Measurements from ENCODE around the gene CHRNA10.
A peak's percentile ranks its signal among the peaks of the same experiment; 100 is the strongest.
"Not testable (repeated sequence)": the region's sequence is repeated elsewhere in the genome, so short reads cannot be mapped to it uniquely, and the experiment has no call there.

The CHRNA10 gene

GRCh38 chr11:3648843-3649242 is 22.3 kb downstream of the CHRNA10 start:
- not testable (repeated sequence) for H3K36me3 ChIP-seq (ENCODE audit: control insufficient read depth, insufficient read depth, low read length); H3K4me3 ChIP-seq (ENCODE audit: insufficient read depth, low read depth, low read length); H3K27me3 ChIP-seq (ENCODE audit: control insufficient read depth, insufficient read depth, low read length, poor library complexity, severe bottlenecking); H3K9me3 ChIP-seq (ENCODE audit: control insufficient read depth, low read length); H3K4me1 ChIP-seq (ENCODE audit: control insufficient read depth, insufficient read depth, low read length); H3K27ac ChIP-seq (ENCODE audit: insufficient read depth, low read depth, low read length, poor library complexity, severe bottlenecking)
- 80 to 81% methylated on average over 13 of the region's 13 CpGs for WGBS, 2 experiments

DNA sequence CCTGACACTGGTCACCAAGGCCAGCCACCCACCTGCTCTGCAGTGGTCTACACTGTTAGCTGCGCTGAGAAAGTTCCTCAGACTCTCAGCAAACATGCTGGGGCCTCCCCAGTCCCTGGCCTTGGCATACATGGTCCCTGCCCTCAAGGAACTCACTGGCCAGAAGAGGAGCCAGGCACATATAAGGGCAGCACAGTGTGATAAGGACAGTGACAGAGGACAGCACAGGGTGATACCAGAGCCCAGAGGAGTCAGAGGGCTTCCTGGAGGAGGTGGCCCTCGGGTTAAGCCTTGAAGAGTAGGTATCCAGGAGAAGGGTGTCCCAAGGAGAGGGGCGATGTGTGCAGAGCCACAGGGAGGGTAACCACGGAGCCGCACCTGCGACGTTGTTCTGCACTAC is 25.6 kb downstream of the CHRNA10 start:
- H3K4me1 ChIP-seq (ENCODE audit: control insufficient read depth, insufficient read depth, low read length): no peaks in the 10 kb centered on the region
- H3K27me3 ChIP-seq (ENCODE audit: control insufficient read depth, insufficient read depth, low read length, poor library complexity, severe bottlenecking): no peaks in the 10 kb centered on the region
- H3K36me3 ChIP-seq (ENCODE audit: control insufficient read depth, insufficient read depth, low read length): no peaks in the 10 kb centered on the region
- H3K9me3 ChIP-seq (ENCODE audit: control insufficient read depth, low read length): no peaks in the 10 kb centered on the region
- H3K4me3 ChIP-seq (ENCODE audit: insufficient read depth, low read depth, low read length): no peak overlapping the region
- 90 to 91% methylated on average over 7 of the region's 7 CpGs for WGBS, 2 experiments
- H3K27ac ChIP-seq (ENCODE audit: insufficient read depth, low read depth, low read length, poor library complexity, severe bottlenecking): no peak overlapping the region

DNA sequence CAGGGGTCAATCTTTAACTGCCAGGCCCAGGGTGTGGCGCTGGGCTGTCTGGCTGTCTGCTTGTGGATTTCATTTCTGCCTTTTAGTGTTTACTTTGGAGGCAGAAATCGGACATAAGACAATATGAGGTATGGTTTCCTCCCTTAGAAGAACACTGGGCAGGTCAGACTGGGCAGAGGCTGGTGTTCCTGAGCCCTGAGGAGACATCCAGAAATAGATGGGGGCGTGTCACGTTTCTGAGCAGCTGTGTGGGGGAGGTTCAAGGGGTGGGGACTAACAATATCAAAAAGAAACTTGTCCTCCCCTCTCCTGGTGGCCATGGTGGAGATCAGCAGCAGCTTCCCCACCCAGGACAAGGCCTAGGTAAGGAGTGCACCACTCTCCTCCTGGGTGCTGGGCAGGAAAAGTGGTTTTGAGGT is 26.4 kb downstream of the CHRNA10 start, which contains the start of gene ART1:
Gene ART1 (plus strand): TSS at position 312 of the 419 bp plus-strand sequence. CDS start 14,086 bp downstream, outside the sequence.
- Histone ChIP-seq H3K27me3 (ENCODE audit: control insufficient read depth, insufficient read depth, low read length, poor library complexity, severe bottlenecking) (no peaks in the 10 kb centered on the region), H3K9me3 (ENCODE audit: control insufficient read depth, low read length) (no peaks in the 10 kb centered on the region), H3K4me1 (ENCODE audit: control insufficient read depth, insufficient read depth, low read length) (no peaks in the 10 kb centered on the region), H3K27ac (ENCODE audit: insufficient read depth, low read depth, low read length, poor library complexity, severe bottlenecking) (no peak within 1 kb of the TSS), H3K4me3 (ENCODE audit: insufficient read depth, low read depth, low read length) (no peak within 1 kb of the TSS), H3K36me3 (ENCODE audit: control insufficient read depth, insufficient read depth, low read length) (no peaks in the 10 kb centered on the region)
- WGBS, 2 experiments: 94 to 96% methylated on average over 4 of the region's 4 CpGs

- Histone ChIP-seq H3K27ac (ENCODE audit: insufficient read depth, low read depth, low read length, poor library complexity, severe bottlenecking) (peak overlapping the region; percentile 92), H3K4me3 (ENCODE audit: insufficient read depth, low read depth, low read length) (peak overlapping the region; percentile 53)
- not testable (repeated sequence) for H3K4me1 ChIP-seq (ENCODE audit: control insufficient read depth, insufficient read depth, low read length); H3K9me3 ChIP-seq (ENCODE audit: control insufficient read depth, low read length); H3K27me3 ChIP-seq (ENCODE audit: control insufficient read depth, insufficient read depth, low read length, poor library complexity, severe bottlenecking); H3K36me3 ChIP-seq (ENCODE audit: control insufficient read depth, insufficient read depth, low read length)
- WGBS, 2 experiments: 46 to 48% methylated on average over 11 of the region's 11 CpGs
Measured at GRCh38 chr11:3643102-3643546, 28.1 kb downstream of the CHRNA10 start.

DNA sequence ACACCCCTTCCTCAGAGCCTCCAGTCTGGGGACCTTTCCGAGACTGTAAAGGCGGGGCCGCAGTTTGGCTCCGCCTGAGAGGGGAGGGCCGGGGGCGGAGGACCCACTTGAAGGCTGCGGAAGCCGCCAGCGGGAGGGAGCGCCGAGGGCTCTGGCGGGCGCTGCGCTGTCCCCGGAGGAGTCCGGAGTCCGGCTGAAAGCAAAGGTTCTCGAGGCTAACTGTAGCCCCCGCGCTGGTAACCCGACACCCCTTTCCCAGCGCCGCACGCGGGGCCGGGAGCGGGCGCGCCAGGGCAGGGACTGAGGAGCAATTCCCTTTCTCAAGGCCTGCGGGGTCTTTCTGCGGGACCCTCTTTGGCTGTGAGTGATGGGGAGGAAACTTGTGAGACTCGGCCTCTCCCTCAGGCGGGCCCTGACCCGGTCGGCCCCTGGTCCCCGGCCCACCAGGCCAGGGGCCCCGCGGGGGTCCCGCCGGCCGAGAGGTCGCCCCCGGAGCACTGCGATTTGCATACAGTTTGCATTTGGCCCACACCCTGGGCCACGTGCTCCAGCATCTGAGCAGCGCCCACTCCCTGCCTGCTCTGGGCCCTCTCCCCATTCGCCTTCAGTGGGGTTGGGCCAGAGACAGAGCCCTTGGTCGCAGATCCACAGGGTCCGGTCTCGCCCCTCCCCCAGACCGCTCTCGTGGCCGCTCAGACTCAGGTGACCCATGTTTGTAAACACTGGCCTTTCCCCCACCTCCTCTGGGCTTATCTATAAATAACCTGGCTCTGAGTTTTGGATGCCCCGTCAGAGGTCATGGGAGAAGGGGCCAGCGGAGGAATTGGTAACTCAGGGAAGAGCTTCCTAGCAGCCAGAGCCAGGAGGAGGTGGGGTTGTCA is 28.9 kb downstream of the CHRNA10 start:
- 0 to 1% methylated on average over 55 of the region's 55 CpGs for WGBS, 2 experiments
- H3K4me1 ChIP-seq (ENCODE audit: control insufficient read depth, insufficient read depth, low read length): no peaks in the 10 kb centered on the region
- H3K36me3 ChIP-seq (ENCODE audit: control insufficient read depth, insufficient read depth, low read length): no peaks in the 10 kb centered on the region
- H3K27me3 ChIP-seq (ENCODE audit: control insufficient read depth, insufficient read depth, low read length, poor library complexity, severe bottlenecking): no peaks in the 10 kb centered on the region
- H3K4me3 ChIP-seq (ENCODE audit: insufficient read depth, low read depth, low read length): peak overlapping the region; percentile 53
- H3K9me3 ChIP-seq (ENCODE audit: control insufficient read depth, low read length): no peaks in the 10 kb centered on the region
- H3K27ac ChIP-seq (ENCODE audit: insufficient read depth, low read depth, low read length, poor library complexity, severe bottlenecking): peak overlapping the region; percentile 92

- WGBS, 2 experiments: 10 to 11% methylated on average over 21 of the region's 21 CpGs
- Histone ChIP-seq H3K36me3 (ENCODE audit: control insufficient read depth, insufficient read depth, low read length) (no peaks in the 10 kb centered on the region), H3K4me1 (ENCODE audit: control insufficient read depth, insufficient read depth, low read length) (no peaks in the 10 kb centered on the region), H3K9me3 (ENCODE audit: control insufficient read depth, low read length) (no peaks in the 10 kb centered on the region), H3K27me3 (ENCODE audit: control insufficient read depth, insufficient read depth, low read length, poor library complexity, severe bottlenecking) (no peaks in the 10 kb centered on the region), H3K27ac (ENCODE audit: insufficient read depth, low read depth, low read length, poor library complexity, severe bottlenecking) (peak within 1 kb of the TSS; percentile 92), H3K4me3 (ENCODE audit: insufficient read depth, low read depth, low read length) (peak within 1 kb of the TSS; percentile 53)
Measured at GRCh38 chr11:3641701-3642070, 29.5 kb downstream of the CHRNA10 start, which contains the start of gene ART5. ART5 (minus strand) TSS chr11:3641992; CDS start chr11:3641862, 130 bp downstream.

DNA sequence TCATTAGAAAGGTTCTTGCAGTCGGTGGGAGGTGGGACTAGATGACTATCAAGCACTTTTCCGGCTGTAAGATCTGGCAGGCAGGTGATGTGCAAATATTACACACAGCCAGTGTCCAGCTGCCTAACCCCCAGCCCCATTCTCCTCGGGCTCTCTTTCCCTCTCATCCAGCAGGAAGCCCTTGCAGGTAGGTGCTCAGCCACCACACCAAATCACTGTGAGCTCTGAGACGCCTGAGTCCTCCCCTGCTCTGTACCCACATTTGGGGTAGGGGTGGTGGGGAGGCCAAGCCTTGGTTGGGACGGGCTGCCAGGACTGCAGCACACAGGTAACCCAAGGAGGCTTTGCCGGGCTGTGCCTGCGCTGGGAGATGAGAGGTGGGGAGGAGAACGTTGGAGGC is 30.0 kb downstream of the CHRNA10 start:
- Histone ChIP-seq H3K27me3 (ENCODE audit: control insufficient read depth, insufficient read depth, low read length, poor library complexity, severe bottlenecking) (no peaks in the 10 kb centered on the region), H3K27ac (ENCODE audit: insufficient read depth, low read depth, low read length, poor library complexity, severe bottlenecking) (no peak overlapping the region), H3K4me1 (ENCODE audit: control insufficient read depth, insufficient read depth, low read length) (no peaks in the 10 kb centered on the region), H3K36me3 (ENCODE audit: control insufficient read depth, insufficient read depth, low read length) (no peaks in the 10 kb centered on the region), H3K9me3 (ENCODE audit: control insufficient read depth, low read length) (no peaks in the 10 kb centered on the region), H3K4me3 (ENCODE audit: insufficient read depth, low read depth, low read length) (peak overlapping the region; percentile 53)
- 61 to 63% methylated on average over 8 of the region's 8 CpGs for WGBS, 2 experiments

- no peaks in the 10 kb centered on the region for H3K9me3 ChIP-seq (ENCODE audit: control insufficient read depth, low read length)
- H3K4me3 ChIP-seq (ENCODE audit: insufficient read depth, low read depth, low read length): no peak overlapping the region
- WGBS, 2 experiments: 94 to 96% methylated on average over 14 of the region's 14 CpGs
- H3K27ac ChIP-seq (ENCODE audit: insufficient read depth, low read depth, low read length, poor library complexity, severe bottlenecking): no peak overlapping the region
- no peaks in the 10 kb centered on the region for H3K36me3 ChIP-seq (ENCODE audit: control insufficient read depth, insufficient read depth, low read length)
- no peaks in the 10 kb centered on the region for H3K4me1 ChIP-seq (ENCODE audit: control insufficient read depth, insufficient read depth, low read length)
- no peaks in the 10 kb centered on the region for H3K27me3 ChIP-seq (ENCODE audit: control insufficient read depth, insufficient read depth, low read length, poor library complexity, severe bottlenecking)
Measured at GRCh38 chr11:3639841-3640240, 31.3 kb downstream of the CHRNA10 start.

DNA sequence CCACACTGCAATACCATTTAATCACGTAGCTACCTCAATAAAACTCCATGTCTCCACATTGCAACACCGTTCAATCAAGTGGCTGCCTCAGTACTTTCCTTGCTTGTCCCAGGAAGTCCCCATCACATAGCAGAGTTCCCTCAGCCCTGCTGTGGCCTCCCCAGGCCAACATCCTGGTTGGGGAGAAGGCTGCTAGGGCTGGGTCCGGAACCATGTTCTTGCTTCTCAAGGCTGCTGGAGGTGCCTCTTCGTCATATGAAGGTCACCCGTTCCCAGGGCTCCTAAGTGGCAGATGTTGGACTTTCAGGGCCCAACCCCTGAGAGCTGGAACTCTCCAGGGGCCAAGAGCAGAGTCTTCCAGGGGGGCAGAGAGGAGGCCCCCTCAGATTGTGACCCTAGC is 32.7 kb downstream of the CHRNA10 start:
- Histone ChIP-seq H3K27ac (ENCODE audit: insufficient read depth, low read depth, low read length, poor library complexity, severe bottlenecking) (no peak overlapping the region), H3K4me3 (ENCODE audit: insufficient read depth, low read depth, low read length) (no peak overlapping the region), H3K36me3 (ENCODE audit: control insufficient read depth, insufficient read depth, low read length) (no peaks in the 10 kb centered on the region), H3K4me1 (ENCODE audit: control insufficient read depth, insufficient read depth, low read length) (no peaks in the 10 kb centered on the region), H3K27me3 (ENCODE audit: control insufficient read depth, insufficient read depth, low read length, poor library complexity, severe bottlenecking) (no peaks in the 10 kb centered on the region), H3K9me3 (ENCODE audit: control insufficient read depth, low read length) (no peaks in the 10 kb centered on the region)
- WGBS, 2 experiments: 84 to 89% methylated on average over 5 of the region's 5 CpGs

DNA sequence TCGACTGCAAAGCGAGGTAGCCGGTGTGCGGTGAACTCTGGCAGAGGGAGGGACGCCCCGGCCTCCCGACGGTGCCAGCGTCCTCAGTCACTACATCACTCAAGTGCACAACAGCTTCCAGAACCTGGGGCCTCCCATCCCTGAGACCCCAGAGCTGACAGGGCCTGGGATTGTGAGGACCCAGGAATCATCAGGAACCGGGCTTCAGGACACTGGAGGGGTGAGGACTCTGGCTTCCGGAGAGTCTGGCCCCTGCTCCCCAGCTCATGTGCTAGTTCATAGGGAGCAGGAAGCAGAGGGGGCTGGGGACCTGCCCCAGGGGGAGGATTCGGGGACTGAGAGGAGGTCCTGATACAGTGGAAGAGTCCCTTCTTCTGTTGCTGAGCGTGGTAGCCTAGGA is 34.0 kb downstream of the CHRNA10 start:
- H3K27ac ChIP-seq (ENCODE audit: insufficient read depth, low read depth, low read length, poor library complexity, severe bottlenecking): no peak overlapping the region
- WGBS, 2 experiments: 87 to 89% methylated on average over 13 of the region's 13 CpGs
- H3K4me3 ChIP-seq (ENCODE audit: insufficient read depth, low read depth, low read length): no peak overlapping the region
- H3K9me3 ChIP-seq (ENCODE audit: control insufficient read depth, low read length): no peaks in the 10 kb centered on the region
- no peaks in the 10 kb centered on the region for H3K4me1 ChIP-seq (ENCODE audit: control insufficient read depth, insufficient read depth, low read length)
- no peaks in the 10 kb centered on the region for H3K27me3 ChIP-seq (ENCODE audit: control insufficient read depth, insufficient read depth, low read length, poor library complexity, severe bottlenecking)
- H3K36me3 ChIP-seq (ENCODE audit: control insufficient read depth, insufficient read depth, low read length): no peaks in the 10 kb centered on the region
